Muscle of leg (tissue), 11 donors: ENCODE measurements around the gene UIMC1. TPM values are rescaled to one million over a fixed set of nuclear protein-coding genes. Genes with fewer than 3 reads are reported as not detected.

Source experiments
- DNase-seq: peaks from one replicate; pipeline ENCODE4 v3.0.0; 2013
- H3K27ac ChIP-seq: one replicate; pipeline ENCODE4 v1.5.1; 2013; ENCODE audit warnings: mild to moderate bottlenecking, low read length, control low read depth
- H3K27me3 ChIP-seq: one replicate; pipeline ENCODE4 v1.6.1; 2013; ENCODE audit warnings: low read length; ENCODE audit not compliant: control insufficient read depth, insufficient read depth
- H3K36me3 ChIP-seq: one replicate; pipeline ENCODE4 v1.6.1; 2013; ENCODE audit warnings: low read length; ENCODE audit not compliant: control insufficient read depth, insufficient read depth
- H3K4me1 ChIP-seq: one replicate; pipeline ENCODE4 v1.6.1; 2013; ENCODE audit warnings: low read length; ENCODE audit not compliant: control insufficient read depth, insufficient read depth
- H3K4me3 ChIP-seq: one replicate; pipeline ENCODE4 v1.5.1; 2013; ENCODE audit warnings: low read length, control low read depth
- H3K9me3 ChIP-seq: replicated peaks from 2 replicates; pipeline ENCODE4 v1.6.1; 2013; ENCODE audit warnings: low read depth, low read length; ENCODE audit not compliant: control insufficient read depth
- WGBS: methylation state at CpG from one replicate; pipeline ENCODE4 v1.1.5; 2013; ENCODE audit warnings: missing lambda C conversion rate; ENCODE audit not compliant: insufficient coverage; 5-methylcytosine and 5-hydroxymethylcytosine counted together
- polyA plus RNA-seq, 8 donors: library from polyadenylated mRNA; unstranded; fragments of 120-200 nt; gene quantifications; one replicate each; pipeline versions ENCODE4 v1.2.1 to v1.2.3, GENCODE V29; 2013; ENCODE audit warnings: inconsistent platforms in 1 of 8, low replicate concordance in 1 of 8; ENCODE audit not compliant: insufficient read length in 8 of 8, insufficient read depth in 1 of 8
- total RNA-seq: library from RNA; stranded (reverse); fragments of 120-200 nt; gene quantifications from one replicate; pipeline ENCODE4 v1.2.4, GENCODE V29; 2013

UIMC1 gene
- total and polyA plus RNA-seq, 9 donors = 23.1 to 31.1 (median 28.3) TPM

GRCh38 chr5:176899296-176899891, 107.2 kb downstream of the UIMC1 start, which contains the start of gene HK3:
Gene HK3, minus strand, starts transcription at chr5:176899346. Its CDS starts 3,187 bp downstream, at chr5:176896159.
- Histone ChIP-seq H3K27ac (peak within 1 kb of the TSS; percentile 49), H3K27me3 (no peaks in the 10 kb centered on the region), H3K4me3 (no peak within 1 kb of the TSS), H3K4me1 (peaks cover 24% of the 10 kb centered on the region), H3K9me3 (no peaks in the 10 kb centered on the region), H3K36me3 (peaks cover 16% of the 10 kb centered on the region)
- WGBS = 79% methylated on average over 7 of the region's 9 CpGs
- DNase-seq = no peak

- no peaks in the 10 kb centered on the region for H3K27me3 ChIP-seq
- peaks cover 2% of the 10 kb centered on the region for H3K36me3 ChIP-seq
- no peaks in the 10 kb centered on the region for H3K9me3 ChIP-seq
- H3K27ac ChIP-seq = no peak overlapping the region
- peaks cover 24% of the 10 kb centered on the region for H3K4me1 ChIP-seq
- H3K4me3 ChIP-seq = no peak overlapping the region
- DNase-seq = no peak
- 58% methylated on average over 2 of the region's 3 CpGs for WGBS
Observed at GRCh38 chr5:176897263-176897662, 109.3 kb downstream of the UIMC1 start.

- DNase-seq = no peak
- 63% methylated on average over 2 of the region's 4 CpGs for WGBS
- H3K27ac ChIP-seq = no peak overlapping the region
- H3K27me3 ChIP-seq = peaks cover 6% of the 10 kb centered on the region
- no peaks in the 10 kb centered on the region for H3K9me3 ChIP-seq
- no peak overlapping the region for H3K4me3 ChIP-seq
- peaks cover 19% of the 10 kb centered on the region for H3K4me1 ChIP-seq
- no peaks in the 10 kb centered on the region for H3K36me3 ChIP-seq
Observed at GRCh38 chr5:176895831-176896230, 110.7 kb downstream of the UIMC1 start.

GRCh38 chr5:176894298-176894697, 112.3 kb downstream of the UIMC1 start:
- no peak for DNase-seq
- WGBS = 81% methylated on average over 6 of the region's 6 CpGs
- Histone ChIP-seq H3K9me3 (no peaks in the 10 kb centered on the region), H3K27me3 (peaks cover 6% of the 10 kb centered on the region), H3K4me3 (no peak overlapping the region), H3K36me3 (no peaks in the 10 kb centered on the region), H3K27ac (no peak overlapping the region), H3K4me1 (peaks cover 4% of the 10 kb centered on the region)

- Histone ChIP-seq H3K27me3 (peaks cover 6% of the 10 kb centered on the region), H3K27ac (no peak overlapping the region), H3K36me3 (no peaks in the 10 kb centered on the region), H3K9me3 (no peaks in the 10 kb centered on the region), H3K4me1 (no peaks in the 10 kb centered on the region), H3K4me3 (no peak overlapping the region)
- WGBS = 69% methylated on average over 3 of the region's 3 CpGs
- DNase-seq = no peak
Observed at GRCh38 chr5:176892663-176893062, 113.9 kb downstream of the UIMC1 start.

- H3K4me1 ChIP-seq = no peaks in the 10 kb centered on the region
- DNase-seq = no peak
- WGBS = 77% methylated on average over 8 of the region's 9 CpGs
- H3K4me3 ChIP-seq = no peak overlapping the region
- H3K27ac ChIP-seq = no peak overlapping the region
- peaks cover 6% of the 10 kb centered on the region for H3K27me3 ChIP-seq
- no peaks in the 10 kb centered on the region for H3K36me3 ChIP-seq
- H3K9me3 ChIP-seq = no peaks in the 10 kb centered on the region
Observed at GRCh38 chr5:176891331-176891958, 115.1 kb downstream of the UIMC1 start.

GRCh38 chr5:176890455-176891330, 115.9 kb downstream of the UIMC1 start:
- no peak overlapping the region for H3K4me3 ChIP-seq
- H3K9me3 ChIP-seq = no peaks in the 10 kb centered on the region
- H3K27ac ChIP-seq = no peak overlapping the region
- WGBS = 72% methylated on average over 2 of the region's 9 CpGs
- peaks cover 6% of the 10 kb centered on the region for H3K27me3 ChIP-seq
- DNase-seq = no peak
- H3K36me3 ChIP-seq = no peaks in the 10 kb centered on the region
- H3K4me1 ChIP-seq = no peaks in the 10 kb centered on the region

- WGBS = 87% methylated on average over 22 of the region's 24 CpGs
- H3K36me3 ChIP-seq = no peaks in the 10 kb centered on the region
- H3K4me1 ChIP-seq = peaks cover under 1% of the 10 kb centered on the region
- no peaks in the 10 kb centered on the region for H3K9me3 ChIP-seq
- H3K27me3 ChIP-seq = peaks cover 6% of the 10 kb centered on the region
- H3K4me3 ChIP-seq = no peak overlapping the region
- H3K27ac ChIP-seq = no peak overlapping the region
- DNase-seq = no peak
Observed at GRCh38 chr5:176889321-176890280, 117.0 kb downstream of the UIMC1 start.

GRCh38 chr5:176888865-176889165, 117.8 kb downstream of the UIMC1 start:
- Histone ChIP-seq H3K27me3 (peaks cover 6% of the 10 kb centered on the region), H3K9me3 (no peaks in the 10 kb centered on the region), H3K4me3 (no peak overlapping the region), H3K4me1 (peaks cover 8% of the 10 kb centered on the region), H3K36me3 (no peaks in the 10 kb centered on the region), H3K27ac (no peak overlapping the region)
- 38% methylated on average over 1 of the region's 1 CpG for WGBS
- DNase-seq = no peak
